Measurements from ENCODE around the gene MORC4.

The MORC4 gene

DNA sequence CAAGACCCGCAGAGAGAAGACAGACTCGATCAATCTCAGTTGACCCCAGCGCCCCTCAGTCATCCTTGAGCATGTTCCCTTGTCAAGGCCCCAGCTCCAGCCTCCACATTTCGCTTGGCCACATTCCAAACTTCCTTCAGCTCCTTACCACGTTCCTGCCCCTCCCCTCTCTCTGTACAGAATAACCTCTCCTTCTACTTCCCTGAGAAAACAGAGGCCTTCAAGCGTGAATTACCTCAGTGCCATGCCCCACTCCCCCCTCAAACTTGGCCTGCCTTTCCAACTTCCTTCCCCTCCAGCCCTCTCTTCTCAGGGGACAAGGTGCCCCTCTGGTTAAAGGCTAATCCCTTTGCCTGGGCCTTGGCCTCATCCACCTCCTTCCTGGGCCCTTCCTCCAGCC lies 93.7 kb downstream of the MORC4 start:
- DNase-seq = no peak

DNA sequence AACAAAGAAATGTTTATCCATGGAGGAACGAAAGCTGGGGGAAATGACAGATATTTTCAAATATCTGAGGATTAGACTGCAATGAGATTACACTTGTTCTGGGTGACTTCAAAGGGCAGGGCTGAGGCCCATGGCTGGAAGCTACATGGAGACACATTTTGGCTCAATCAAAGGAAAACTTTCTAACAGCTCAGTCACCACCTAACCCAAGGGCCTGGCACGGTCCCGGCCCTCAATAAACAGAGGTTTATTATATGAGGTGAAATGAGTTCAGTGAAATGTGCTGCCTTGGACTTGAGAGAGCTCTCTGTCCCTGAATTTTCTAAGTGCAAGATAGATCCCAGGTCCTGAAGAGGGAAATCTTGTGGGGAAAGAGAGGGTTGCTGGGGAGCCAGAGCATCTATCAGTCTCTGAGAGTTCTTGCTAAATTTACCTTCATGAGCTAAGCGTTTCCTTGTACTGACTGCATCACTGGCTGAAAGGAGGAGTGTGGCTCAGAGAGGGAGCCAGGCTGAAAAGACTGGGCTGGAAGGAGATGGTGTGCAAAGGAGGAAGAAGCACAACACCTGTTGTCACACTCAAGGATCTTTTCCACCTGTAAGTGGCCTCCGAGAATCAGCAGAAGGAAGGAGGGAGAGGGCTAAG lies 94.8 kb downstream of the MORC4 start:
- DNase-seq = no peak

- DNase-seq = no peak
Observed at GRCh38 chrX:106903856-106904528, 96.0 kb downstream of the MORC4 start.

DNA sequence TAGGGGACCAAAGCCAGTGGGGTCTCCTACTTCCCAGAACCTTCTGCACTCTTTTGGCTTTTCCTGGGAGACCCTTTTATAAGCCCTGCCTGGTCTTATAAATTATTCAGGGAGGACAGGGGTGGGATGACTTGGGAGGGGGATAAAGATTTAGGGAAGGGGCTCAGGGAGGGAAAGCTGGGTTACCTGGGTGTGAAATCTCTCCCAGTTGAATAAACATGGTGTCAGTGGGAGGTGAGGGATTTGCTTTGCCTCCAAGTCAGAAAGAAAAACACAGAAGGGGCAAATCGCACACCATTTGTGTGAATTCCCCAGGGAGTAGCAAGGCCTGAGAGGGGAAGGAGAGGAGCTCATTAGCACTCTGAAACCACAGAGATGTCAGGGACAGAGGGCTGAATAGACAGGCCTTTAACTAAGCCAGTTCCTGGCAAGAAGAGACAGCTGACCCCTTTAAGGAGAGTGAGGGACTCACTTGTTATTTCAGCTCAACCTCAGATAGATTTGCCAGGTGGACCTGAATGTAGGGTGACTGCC lies 96.7 kb downstream of the MORC4 start, which contains the start of gene RIPPLY1:
Gene RIPPLY1, minus strand, starts transcription at position 51 of the 534 bp plus-strand sequence. CDS start 54 bp downstream, outside the sequence.
- no peak for DNase-seq

GRCh38 chrX:106902684-106903083 lies 97.3 kb downstream of the MORC4 start:
- DNase-seq = no peak

DNA sequence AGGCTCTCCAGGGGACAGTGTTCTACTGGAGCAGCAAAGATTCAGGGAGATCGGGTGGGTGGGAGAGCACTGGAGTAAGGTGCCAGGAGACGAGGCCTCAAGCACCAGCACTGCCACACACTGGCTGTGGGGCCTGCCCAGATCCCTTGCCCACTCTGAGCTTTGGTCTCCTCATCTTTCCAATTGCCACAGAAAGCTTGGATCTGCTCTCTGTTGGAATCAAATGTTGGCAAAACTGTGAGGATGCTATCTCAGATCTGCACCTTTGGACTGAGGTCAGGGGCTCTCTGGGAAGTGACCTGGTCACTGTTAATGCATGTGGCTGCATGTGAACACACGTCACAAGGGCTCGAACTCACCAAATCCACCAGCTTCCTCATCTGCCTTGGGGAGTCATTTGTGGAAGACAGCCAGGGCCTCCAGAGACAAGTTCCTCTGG lies 98.2 kb downstream of the MORC4 start:
- no peak for DNase-seq

GRCh38 chrX:106901341-106901740 lies 98.7 kb downstream of the MORC4 start:
- DNase-seq = no peak

GRCh38 chrX:106899841-106900240 lies 100.2 kb downstream of the MORC4 start:
- no peak for DNase-seq

DNA sequence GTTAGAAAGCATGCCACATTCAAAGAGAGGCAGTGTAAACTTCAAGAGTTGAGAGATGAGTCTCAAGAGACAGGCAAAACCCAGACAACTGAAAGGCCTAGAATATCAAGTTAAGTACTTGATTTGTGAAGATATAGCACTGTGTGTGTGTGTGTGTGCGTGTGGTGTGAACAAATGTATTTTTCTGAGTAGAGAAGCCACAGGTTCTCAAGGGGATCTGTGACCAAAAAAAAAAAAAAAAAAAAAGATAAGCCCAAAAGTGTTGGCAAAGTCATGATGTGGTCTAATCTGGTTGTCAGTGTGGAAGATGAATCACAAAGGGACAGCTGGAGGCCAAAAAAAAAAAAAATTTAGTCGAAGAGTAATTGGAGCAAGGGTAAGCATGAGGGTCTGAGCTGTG lies 100.7 kb downstream of the MORC4 start:
- DNase-seq = no peak

- DNase-seq = no peak
Observed at GRCh38 chrX:106898462-106898861, 101.5 kb downstream of the MORC4 start.

DNA sequence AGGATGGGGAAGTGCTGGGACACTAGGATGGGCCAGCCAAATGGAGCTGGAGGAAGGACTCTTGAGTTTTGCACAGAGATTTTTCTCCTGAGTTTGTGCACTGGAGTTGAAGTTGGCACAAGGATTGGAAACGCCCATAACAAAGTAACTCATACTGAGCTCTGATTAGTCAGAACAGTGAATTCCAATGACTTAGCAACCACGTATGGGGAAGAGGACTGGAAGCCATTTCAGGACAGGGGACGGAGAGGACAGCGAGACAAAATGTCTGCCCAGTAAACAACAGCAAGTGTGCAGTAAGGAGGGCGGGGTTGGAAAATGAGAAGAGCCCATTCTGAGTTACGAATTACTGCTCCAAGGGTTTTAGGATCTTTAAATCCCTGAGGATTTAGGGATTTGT lies 102.8 kb downstream of the MORC4 start:
- DNase-seq = no peak

GRCh38 chrX:106894978-106895452 lies 105.0 kb downstream of the MORC4 start:
- peak in 1 of 56 donors; percentile 14 for DNase-seq

DNA sequence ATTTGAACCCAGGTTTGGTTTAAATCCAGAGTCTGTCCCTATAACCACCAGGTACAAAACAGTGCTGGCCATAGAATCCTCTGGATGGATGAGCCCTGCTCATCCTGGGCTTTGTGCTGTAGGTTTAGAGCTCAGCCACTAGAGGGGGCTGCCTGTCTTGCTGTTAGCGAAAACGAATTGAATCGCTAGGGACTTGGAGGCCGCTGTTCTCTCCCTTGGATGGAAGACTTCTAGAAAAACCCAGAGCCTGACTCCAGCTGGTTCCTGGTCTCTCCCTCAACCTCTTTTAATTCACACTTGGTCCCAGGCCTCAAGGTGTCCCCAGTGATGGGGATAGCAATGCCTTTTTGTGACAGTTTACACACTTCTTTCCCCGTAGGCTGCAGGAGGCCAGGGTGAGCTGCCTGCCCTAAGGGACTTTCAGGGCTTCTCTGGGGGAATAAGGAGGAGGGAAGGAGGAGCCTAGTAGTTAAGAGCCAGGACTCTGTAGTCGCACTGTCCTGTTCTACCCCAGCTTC lies 105.6 kb downstream of the MORC4 start:
- peak in 49 of 56 donors; percentile 2 to 67 (median 29) for DNase-seq

DNA sequence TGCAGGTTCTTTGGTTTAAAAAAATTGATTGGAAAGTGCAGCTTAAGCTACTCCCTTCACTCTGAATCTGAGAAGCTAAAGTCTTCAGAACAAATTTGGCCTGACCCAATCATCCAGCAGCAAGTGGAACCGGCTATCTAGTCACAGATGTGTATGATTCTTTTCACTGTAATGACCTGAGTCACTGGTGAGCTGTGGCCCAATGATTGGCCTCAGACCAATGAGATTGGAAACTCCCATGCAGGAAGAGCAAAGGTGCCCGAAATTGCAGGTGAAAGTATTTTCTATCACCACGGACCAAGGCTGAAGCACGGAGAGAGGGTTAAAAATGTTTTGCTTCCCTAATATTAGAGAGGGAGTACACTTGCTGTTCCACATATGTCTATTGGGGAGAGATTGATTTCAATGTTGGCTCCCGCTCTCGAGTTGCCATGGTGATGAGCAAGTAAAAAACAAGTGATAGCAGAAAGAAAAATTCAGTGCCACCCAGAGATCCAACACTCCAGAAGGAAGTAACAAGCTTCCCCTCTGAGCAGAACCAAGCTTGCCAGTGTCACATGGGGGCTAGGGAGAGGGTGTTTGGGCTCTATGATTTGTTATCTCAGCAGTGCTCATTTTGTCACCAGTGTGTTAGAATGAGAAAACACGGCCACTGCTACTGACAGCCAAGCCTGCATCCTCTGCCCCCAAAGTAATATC lies 108.1 kb downstream of the MORC4 start:
- peak in 5 of 56 donors; percentile 0 to 25 (median 2) for DNase-seq
